HepG2 (cell line): Measurements from ENCODE around the gene KANSL1. TPM values are rescaled to one million over a fixed set of nuclear protein-coding genes. Genes with fewer than 3 reads are reported as not detected.
"Not testable (repeated sequence)": the region's sequence is repeated elsewhere in the genome, so short reads cannot be mapped to it uniquely, and the experiment has no call there.

Experiments used
- ATAC-seq: fragments of 200-7000 bp; cut with Tn5 transposase; 3 replicates; pipeline ENCODE4 v1.9.1; 2020; ENCODE audit warnings: mild to moderate bottlenecking, moderate library complexity
- BruUV-seq: library from RNA; stranded (reverse); fragments of 400-500 nt; replicated peaks from 2 replicates; lab custom pipeline; 2021; lab: Mats Ljungman, UMichigan
- CTCF ChIA-PET: fragments of 300-600 bp; formaldehyde crosslinking; extraction: SDS; loops from one replicate; lab custom pipeline; 2021; ENCODE audit warnings: low total read pairs, inconsistent platforms, low intra/inter-chr PET ratio; lab: Yijun Ruan, JAX
- POLR2A ChIA-PET: fragments of 350-600 bp; sonication (Branson Sonifier 250); formaldehyde crosslinking; loops from one replicate; lab custom pipeline; 2020; ENCODE audit warnings: antibody characterized with exemption, inconsistent platforms; lab: Yijun Ruan, JAX
- DNase-seq: peaks from one replicate; pipeline ENCODE4 v3.0.0-alpha.2; 2015; ENCODE audit warnings: low spot score
- FAIRE-seq: peaks from 3 replicates; lab custom pipeline; 2011; peaks lifted over from hg19 to GRCh38; lab: Jason Lieb, UNC
- H2AFZ ChIP-seq: one replicate; pipeline ENCODE4 v1.6.1; 2011; ENCODE audit warnings: low read length, inconsistent platforms
- H3K27ac ChIP-seq: fragments of 300-600 bp; 3 replicates; pipeline ENCODE4 v1.8.0; 2011; ENCODE audit warnings: mixed run types, mild to moderate bottlenecking, mixed read lengths, low read length, inconsistent platforms; ENCODE audit not compliant: insufficient read depth; ENCODE audit errors: extremely low read length
- H3K27me3 ChIP-seq, 2 experiments: fragments of 200-600 bp in 1 of 2; 2 replicates in 1 of 2; 3 replicates in 1 of 2; pipeline versions ENCODE4 v1.6.0 to v1.8.0; 2011; ENCODE audit warnings: low read length in 2 of 2, mild to moderate bottlenecking in 2 of 2, moderate library complexity in 2 of 2, inconsistent platforms in 1 of 2; ENCODE audit not compliant: insufficient read depth in 2 of 2, control insufficient read depth in 1 of 2
- H3K36me3 ChIP-seq, 2 experiments: fragments of 200-600 bp in 1 of 2; replicated peaks in 1 of 2; 2 replicates in 1 of 2; 3 replicates in 1 of 2; pipeline versions ENCODE4 v1.5.1 to v1.8.0; 2011; ENCODE audit warnings: low read length in 2 of 2, inconsistent platforms in 1 of 2; ENCODE audit not compliant: insufficient read depth in 2 of 2, control insufficient read depth in 1 of 2
- H3K4me1 ChIP-seq: 2 replicates; pipeline ENCODE4 v1.5.1; 2012; ENCODE audit warnings: low read length, inconsistent platforms; ENCODE audit not compliant: insufficient read depth
- H3K4me2 ChIP-seq: 2 replicates; pipeline ENCODE4 v1.6.0; 2011; ENCODE audit warnings: low read depth, low read length, inconsistent platforms
- H3K4me3 ChIP-seq, 3 experiments: fragments of 200-600 bp in 1 of 3; sonication (generic), shearing (Covaris generic) in 1 of 3; replicated peaks in 1 of 3; 2 replicates each; pipeline ENCODE4 v1.5.1; 2011 to 2016; ENCODE audit warnings: low read length in 3 of 3, inconsistent platforms in 2 of 3, low read depth in 2 of 3, mild to moderate bottlenecking in 2 of 3, control low read depth in 1 of 3, mixed read lengths in 1 of 3; ENCODE audit not compliant: insufficient read depth in 1 of 3
- H3K79me2 ChIP-seq: one replicate; pipeline ENCODE4 v1.6.1; 2011; ENCODE audit warnings: low read length, inconsistent platforms; ENCODE audit not compliant: insufficient read depth
- H3K9ac ChIP-seq: 2 replicates; pipeline ENCODE4 v1.6.0; 2011; ENCODE audit warnings: mild to moderate bottlenecking, low read depth, low read length, inconsistent platforms; ENCODE audit not compliant: insufficient read depth
- H3K9me3 ChIP-seq: 2 replicates; pipeline ENCODE4 v1.5.1; 2012; ENCODE audit warnings: mild to moderate bottlenecking, low read length
- H4K20me1 ChIP-seq: 2 replicates; pipeline ENCODE4 v1.6.0; 2011; ENCODE audit warnings: inconsistent platforms, mild to moderate bottlenecking, low read length, moderate library complexity; ENCODE audit not compliant: insufficient read depth
- ZNF879 ChIP-seq: sonication (generic); formaldehyde crosslinking; IDR thresholded peaks from 2 replicates; pipeline ENCODE4 v1.8.1; 2023; ENCODE audit warnings: missing genetic modification reagents
- WGBS: methylation state at CpG from one replicate; pipeline ENCODE4 v1.1.6; 2017; ENCODE audit warnings: low lambda C conversion rate; 5-methylcytosine and 5-hydroxymethylcytosine counted together
- in situ Hi-C: cut with HindIII; loops from 2 replicates; pipeline ENCODE4 v1.10.0; 2017; ENCODE audit warnings: low pct_unique_long_range_greater_than_20kb; ENCODE audit not compliant: extremely low pct_ligation_motif_present
- intact Hi-C: fragments of 100-400 bp; cut with micrococcal nuclease; formaldehyde crosslinking; loops from one replicate; pipeline ENCODE4 v1.10.0; 2022; ENCODE audit not compliant: unreplicated experiment
- polyA plus RNA-seq, 8 experiments: library from polyadenylated mRNA; depleted of rRNA in 3 of 8; stranded (reverse) in 7 of 8; unstranded in 1 of 8; fragments of >200 nt; fragmentation: Illumina TruSeq in 4 of 8; extraction: Trizol in 4 of 8; gene quantifications; 2 replicates each; pipeline versions ENCODE4 v1.2.1 to v1.2.3, GENCODE V29; 2011 to 2016; ENCODE audit warnings: low read depth in 4 of 8, missing spikeins in 1 of 8, mixed read lengths in 1 of 8; ENCODE audit not compliant: insufficient read depth in 1 of 8
- total RNA-seq, 5 experiments: library from RNA; depleted of rRNA; stranded (reverse); fragments of >200 nt; fragmentation: Illumina TruSeq; extraction: Trizol; gene quantifications; 2 replicates each; pipeline ENCODE4 v1.2.3, GENCODE V29; 2016; ENCODE audit warnings: low read depth in 1 of 5
- TF ChIP-seq, protein P1 (sequence below): sonication (generic); formaldehyde crosslinking; IDR thresholded peaks from 2 replicates; pipeline ENCODE4 v1.4.0; 2020; ENCODE audit warnings: missing genetic modification reagents
- TF ChIP-seq, protein P2 (sequence below): sonication (generic); formaldehyde crosslinking; IDR thresholded peaks from 2 replicates; pipeline ENCODE4 v1.4.0; 2020; ENCODE audit warnings: missing genetic modification reagents

Gene KANSL1
- total and polyA plus RNA-seq, 2 of the 13 experiments (the other 11 are each of a cell fraction or from before 2014, with no cell fraction given): 24.0 to 59.6 TPM

DNA sequence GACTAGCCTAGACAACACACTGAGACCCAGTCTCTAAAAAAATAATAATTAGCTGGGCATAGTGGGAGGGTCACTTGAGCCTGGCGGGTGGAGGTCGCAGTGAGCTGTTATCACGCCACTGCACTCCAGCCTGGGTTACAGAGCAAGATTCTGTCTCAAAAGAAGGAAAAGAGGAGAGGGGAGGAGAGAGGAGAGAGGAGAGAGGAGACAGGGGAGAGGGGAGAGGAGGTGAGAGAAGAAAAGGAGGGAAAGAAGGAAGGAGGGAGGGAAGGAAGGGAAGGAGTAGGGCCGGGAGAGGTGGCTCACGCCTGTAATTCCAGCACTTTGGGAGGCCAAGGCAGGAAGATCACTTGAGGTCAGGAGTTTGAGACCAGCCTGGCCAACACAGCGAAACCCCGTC, 9.8 kb downstream of the KANSL1 start:
- peaks cover 81% of the 10 kb centered on the region for H3K4me1 ChIP-seq
- H3K9ac ChIP-seq, FAIRE-seq, H3K36me3 ChIP-seq, BruUV-seq, DNase-seq, H3K4me2 ChIP-seq, H3K4me3 ChIP-seq, H3K27me3 ChIP-seq, ATAC-seq, CTCF ChIA-PET, POLR2A ChIA-PET, H2AFZ ChIP-seq, H3K9me3 ChIP-seq, H3K27ac ChIP-seq, in situ Hi-C loops, intact Hi-C loops: not testable (repeated sequence)
- H3K79me2 ChIP-seq: peaks cover 99% of the 10 kb centered on the region
- TF ChIP-seq, protein P1, sequence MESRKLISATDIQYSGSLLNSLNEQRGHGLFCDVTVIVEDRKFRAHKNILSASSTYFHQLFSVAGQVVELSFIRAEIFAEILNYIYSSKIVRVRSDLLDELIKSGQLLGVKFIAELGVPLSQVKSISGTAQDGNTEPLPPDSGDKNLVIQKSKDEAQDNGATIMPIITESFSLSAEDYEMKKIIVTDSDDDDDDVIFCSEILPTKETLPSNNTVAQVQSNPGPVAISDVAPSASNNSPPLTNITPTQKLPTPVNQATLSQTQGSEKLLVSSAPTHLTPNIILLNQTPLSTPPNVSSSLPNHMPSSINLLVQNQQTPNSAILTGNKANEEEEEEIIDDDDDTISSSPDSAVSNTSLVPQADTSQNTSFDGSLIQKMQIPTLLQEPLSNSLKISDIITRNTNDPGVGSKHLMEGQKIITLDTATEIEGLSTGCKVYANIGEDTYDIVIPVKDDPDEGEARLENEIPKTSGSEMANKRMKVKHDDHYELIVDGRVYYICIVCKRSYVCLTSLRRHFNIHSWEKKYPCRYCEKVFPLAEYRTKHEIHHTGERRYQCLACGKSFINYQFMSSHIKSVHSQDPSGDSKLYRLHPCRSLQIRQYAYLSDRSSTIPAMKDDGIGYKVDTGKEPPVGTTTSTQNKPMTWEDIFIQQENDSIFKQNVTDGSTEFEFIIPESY (CRISPR knock-in tag): peak; percentile 76
- 93% methylated on average over 7 of the region's 7 CpGs for WGBS
- peaks cover 98% of the 10 kb centered on the region for H4K20me1 ChIP-seq

DNA sequence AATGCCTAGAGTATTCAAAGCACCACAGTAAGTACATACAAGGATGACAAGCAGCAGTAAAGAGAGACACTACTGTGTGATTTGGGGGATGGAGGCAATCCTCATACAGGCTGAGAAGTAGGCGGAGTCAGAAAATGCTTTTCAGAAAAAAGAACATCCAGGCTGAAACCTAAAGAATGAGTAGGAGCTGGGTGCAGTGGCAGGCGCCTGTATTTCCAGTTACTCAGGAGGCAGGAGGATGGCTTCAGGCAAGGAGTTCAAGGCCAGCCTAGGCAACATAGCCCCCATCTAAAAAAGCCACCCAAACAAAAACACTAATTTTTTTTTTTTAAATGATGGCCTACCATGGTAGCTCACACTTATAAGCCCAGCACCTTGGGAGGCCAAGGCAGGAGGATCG, 10.3 kb downstream of the KANSL1 start:
- Histone ChIP-seq H4K20me1 (peaks cover 98% of the 10 kb centered on the region), H3K36me3 (peaks cover 0 to 6% of the 10 kb centered on the region in 2 experiments; a peak in 2 of 5 replicates), H3K4me3 (no peak overlapping the region), H3K9me3 (no peaks in the 10 kb centered on the region), H2AFZ (no peak overlapping the region), H3K9ac (no peak overlapping the region), H3K79me2 (peaks cover 99% of the 10 kb centered on the region), H3K4me2 (no peak overlapping the region), H3K4me1 (peaks cover 80% of the 10 kb centered on the region), H3K27me3 (no peaks in the 10 kb centered on the region), H3K27ac (no peak overlapping the region)
- ChIA-PET CTCF (no interaction called here), POLR2A (no interaction called here)
- TF ChIP-seq, protein P2, sequence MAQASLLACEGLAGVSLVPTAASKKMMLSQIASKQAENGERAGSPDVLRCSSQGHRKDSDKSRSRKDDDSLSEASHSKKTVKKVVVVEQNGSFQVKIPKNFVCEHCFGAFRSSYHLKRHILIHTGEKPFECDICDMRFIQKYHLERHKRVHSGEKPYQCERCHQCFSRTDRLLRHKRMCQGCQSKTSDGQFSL: no peak
- no peak for TF ChIP-seq ZNF879 (CRISPR knock-in tag)
- ATAC-seq: no peak
- 96% methylated on average over 3 of the region's 3 CpGs for WGBS
- DNase-seq: no peak
- BruUV-seq: no TSS peak
- in situ Hi-C loops: no loop called here
- intact Hi-C loops: no loop called here
- peak; percentile 28 for FAIRE-seq
